Adrenal gland (tissue), 12 donors: ENCODE measurements around the gene XYLT1. TPM values are rescaled to one million over a fixed set of nuclear protein-coding genes. Genes with fewer than 3 reads are reported as not detected.

Experiments used
- DNase-seq, 7 donors: peaks; one replicate each; pipeline ENCODE4 v3.0.0-alpha.2; 2019 to 2020
- H3K27ac ChIP-seq, 5 donors: fragments of 200-600 bp; sonication (generic) in 4 of 5; 1 replicate in 3 of 5; 2 replicates in 2 of 5; pipeline versions ENCODE4 v1.5.1 to v1.8.0; 2016 to 2020; ENCODE audit warnings: mild to moderate bottlenecking in 1 of 5
- H3K27me3 ChIP-seq: fragments of 200-600 bp; 2 replicates; pipeline ENCODE4 v1.8.0; 2021
- H3K36me3 ChIP-seq, 2 donors: fragments of 200-600 bp; replicated peaks in 1 of 2; 1 replicate in 1 of 2; 2 replicates in 1 of 2; pipeline versions ENCODE4 v1.5.1 to v1.8.0; 2018 to 2022
- H3K4me1 ChIP-seq, 2 donors: fragments of 200-600 bp; replicated peaks in 1 of 2; 1 replicate in 1 of 2; 2 replicates in 1 of 2; pipeline versions ENCODE4 v1.5.1 to v1.8.0; 2018 to 2021
- H3K4me3 ChIP-seq, 4 donors: fragments of 200-600 bp; sonication (generic) in 3 of 4; one replicate each; pipeline ENCODE4 v1.5.1; 2016 to 2018
- H3K9me3 ChIP-seq, 3 donors: fragments of 200-600 bp; sonication (generic) in 1 of 3; replicated peaks in 1 of 3; 1 replicate in 2 of 3; 2 replicates in 1 of 3; pipeline versions ENCODE4 v1.5.1 to v1.8.0; 2016 to 2021
- CTCF ChIP-seq, 6 experiments: fragments of 450-650 bp in 4 of 6; fragments of 200-600 bp in 2 of 6; sonication (generic) in 1 of 6; IDR thresholded peaks; 1 replicate in 5 of 6; 2 replicates in 1 of 6; pipeline versions ENCODE4 v1.5.1 to v1.8.0; 2016 to 2021; ENCODE audit warnings: antibody characterized with exemption in 6 of 6, mild to moderate bottlenecking in 2 of 6, moderate library complexity in 1 of 6
- POLR2A ChIP-seq, 2 donors: fragments of 450-650 bp; IDR thresholded peaks; one replicate each; pipeline ENCODE4 v1.6.1; 2017; ENCODE audit warnings: antibody characterized with exemption in 2 of 2, mild to moderate bottlenecking in 2 of 2, moderate library complexity in 1 of 2
- WGBS, 4 donors: extraction: QIAGEN DNeasy Blood & Tissue Kit in 2 of 4; methylation state at CpG; one replicate each; pipeline versions ENCODE4 v1.1.5 to v1.1.7; 2013 to 2017; 5-methylcytosine and 5-hydroxymethylcytosine counted together
- intact Hi-C, 2 donors: fragments of 100-400 bp; cut with DNase I; formaldehyde crosslinking; loops; one replicate each; pipeline versions ENCODE4 v1.14.1 to v1.15.0; 2022 to 2023
- polyA plus RNA-seq, 3 donors: library from polyadenylated mRNA; stranded (reverse); fragments of 200-250 nt in 2 of 3; fragments of 350-450 nt in 1 of 3; fragmentation: Illumina TruSeq in 1 of 3; extraction: RNeasy Lipid Tissue Mini Kit (QIAGEN cat#74804) in 1 of 3; gene quantifications; one replicate each; pipeline ENCODE4 v1.2.3, GENCODE V29; 2013 to 2014
- total RNA-seq, 9 donors: library from RNA; depleted of rRNA in 4 of 9; stranded (reverse); fragments of >200 nt in 4 of 9; fragments of 120-200 nt in 1 of 9; fragmentation: NEBNext Ultra II Directional in 1 of 9; extraction: Animal tissue kit (Norgen Biotek cat#: 25700) in 1 of 9; gene quantifications; one replicate each; pipeline versions ENCODE4 v1.1.0 to v1.2.4, GENCODE V29; 2013 to 2023
- donor health status: healthy with polysubstance abuse.
- donor health status: Bipolar disorder and iron deficiency.
- donor health status: DM: yes; HTN: yes; CAD: no.
- donor health status: DM: no; HTN: no; CAD: no.
- donor health status: DM: no; HTN: no; CAD: no.
- donor health status: DM: yes; HTN: yes; CAD: no.

Gene XYLT1
- total and polyA plus RNA-seq, 12 donors = 1.3 to 67.6 (median 16.8) TPM

GRCh38 chr16:17199135-17199534 is 271.6 kb downstream of the XYLT1 start:
- no peak for TF ChIP-seq POLR2A (IDR thresholded peaks at IDR 0.05)
- no peak for TF ChIP-seq CTCF (IDR thresholded peaks at IDR 0.05)
- Histone ChIP-seq H3K9me3 (no peaks in the 10 kb centered on the region), H3K4me3 (no peak overlapping the region), H3K36me3 (peaks cover 0 to 9% of the 10 kb centered on the region in 2 donors), H3K27me3 (no peaks in the 10 kb centered on the region), H3K27ac (no peak overlapping the region), H3K4me1 (no peaks in the 10 kb centered on the region)
- intact Hi-C loops = loop anchor here in 1 of 2 donors (10.0 kb wide), 1 partner anchor 266 kb away; no protein-coding TSS in a partner anchor
- DNase-seq = no peak
- 94 to 100% (median 97%) methylated on average over 3 of the region's 3 CpGs for WGBS, 4 donors

GRCh38 chr16:17196526-17196925 is 274.2 kb downstream of the XYLT1 start:
- DNase-seq = no peak
- intact Hi-C loops = loop anchor here in 1 of 2 donors (10.0 kb wide), 1 partner anchor 268 kb away; no protein-coding TSS in a partner anchor
- TF ChIP-seq POLR2A (IDR thresholded peaks at IDR 0.05) (no peak), CTCF (IDR thresholded peaks at IDR 0.05) (no peak)

GRCh38 chr16:17194190-17194780 is 276.5 kb downstream of the XYLT1 start:
- 67 to 71% (median 69%) methylated on average over 4 to 14 of the region's 14 CpGs for WGBS, 4 donors
- peak; percentile 40 to 82 (median 59) for DNase-seq
- no peaks in the 10 kb centered on the region for H3K27me3 ChIP-seq
- TF ChIP-seq POLR2A (IDR thresholded peaks at IDR 0.05) (no peak), CTCF (IDR thresholded peaks at IDR 0.05) (peak; percentile 46 to 77 (median 66))
- H3K4me3 ChIP-seq = no peak overlapping the region
- no peak overlapping the region for H3K27ac ChIP-seq
- no peaks in the 10 kb centered on the region for H3K9me3 ChIP-seq
- H3K4me1 ChIP-seq = no peaks in the 10 kb centered on the region
- intact Hi-C loops = loop anchor here in 1 of 2 donors (10.0 kb wide), 1 partner anchor 271 kb away; no protein-coding TSS in a partner anchor
- peaks cover 0 to 9% of the 10 kb centered on the region in 2 donors for H3K36me3 ChIP-seq

More at GRCh38 chr16:17196526-17196925, 274.2 kb downstream of the XYLT1 start:
- WGBS, 4 donors = 77 to 96% (median 88%) methylated on average over 1 to 3 of the region's 3 CpGs
- Histone ChIP-seq H3K27me3 (no peaks in the 10 kb centered on the region), H3K36me3 (peaks cover 0 to 9% of the 10 kb centered on the region in 2 donors), H3K4me1 (no peaks in the 10 kb centered on the region), H3K4me3 (no peak overlapping the region), H3K9me3 (no peaks in the 10 kb centered on the region), H3K27ac (no peak overlapping the region)

GRCh38 chr16:17193566-17194100 is 277.1 kb downstream of the XYLT1 start:
- no peak overlapping the region for H3K4me3 ChIP-seq
- intact Hi-C loops = loop anchor here in 1 of 2 donors (10.0 kb wide), 1 partner anchor 271 kb away; no protein-coding TSS in a partner anchor
- H3K9me3 ChIP-seq = no peaks in the 10 kb centered on the region
- TF ChIP-seq CTCF (IDR thresholded peaks at IDR 0.05) (no peak), POLR2A (IDR thresholded peaks at IDR 0.05) (no peak)
- no peaks in the 10 kb centered on the region for H3K27me3 ChIP-seq
- no peak for DNase-seq
- H3K4me1 ChIP-seq = no peaks in the 10 kb centered on the region
- no peak overlapping the region for H3K27ac ChIP-seq
- WGBS, 4 donors = 86 to 92% (median 89%) methylated on average over 6 of the region's 6 CpGs
- H3K36me3 ChIP-seq = peaks cover 0 to 9% of the 10 kb centered on the region in 2 donors
